CD14-positive monocyte (primary cell): Measurements from ENCODE around the gene ROBO1. TPM values are rescaled to one million over a fixed set of nuclear protein-coding genes. Genes with fewer than 3 reads are reported as not detected.

ENCODE experiments used
- DNase-seq, 3 donors: peaks; one replicate each; pipeline ENCODE4 v3.0.0-alpha.2; 2011 to 2022
- H2AFZ ChIP-seq: 2 replicates; pipeline ENCODE4 v1.6.0; 2012; ENCODE audit warnings: mild to moderate bottlenecking, low read depth, low read length, inconsistent platforms; ENCODE audit not compliant: insufficient read depth, poor library complexity, severe bottlenecking
- H3K27ac ChIP-seq, 2 donors: 1 replicate in 1 of 2; 2 replicates in 1 of 2; pipeline ENCODE4 v1.5.1; 2012 to 2013; ENCODE audit warnings: low read length in 2 of 2, control low read depth in 1 of 2, inconsistent platforms in 1 of 2, low read depth in 1 of 2, mild to moderate bottlenecking in 1 of 2
- H3K27me3 ChIP-seq, 2 donors: one replicate each; pipeline versions ENCODE4 v1.6.0 to v1.6.1; 2011 to 2013; ENCODE audit warnings: low read length in 2 of 2; ENCODE audit not compliant: control insufficient read depth in 2 of 2, insufficient read depth in 2 of 2
- H3K36me3 ChIP-seq, 2 donors: replicated peaks in 1 of 2; 1 replicate in 1 of 2; 2 replicates in 1 of 2; pipeline versions ENCODE4 v1.5.1 to v1.6.1; 2012 to 2013; ENCODE audit warnings: low read length in 2 of 2, control low read depth in 1 of 2, inconsistent platforms in 1 of 2, mild to moderate bottlenecking in 1 of 2; ENCODE audit not compliant: insufficient read depth in 2 of 2, control insufficient read depth in 1 of 2
- H3K4me1 ChIP-seq, 2 donors: 1 replicate in 1 of 2; 2 replicates in 1 of 2; pipeline versions ENCODE4 v1.5.1 to v1.6.1; 2012 to 2013; ENCODE audit warnings: low read length in 2 of 2, control low read depth in 1 of 2, inconsistent platforms in 1 of 2, mild to moderate bottlenecking in 1 of 2, moderate library complexity in 1 of 2; ENCODE audit not compliant: insufficient read depth in 2 of 2, control insufficient read depth in 1 of 2
- H3K4me2 ChIP-seq: replicated peaks from 2 replicates; pipeline ENCODE3; 2012; ENCODE audit warnings: low read length, moderate library complexity, mild to moderate bottlenecking; ENCODE audit not compliant: poor library complexity, severe bottlenecking; ENCODE audit errors: extremely low read depth
- H3K4me3 ChIP-seq, 3 experiments: fragments of 200-600 bp in 1 of 3; sonication (generic) in 1 of 3; replicated peaks in 1 of 3; 1 replicate in 2 of 3; 2 replicates in 1 of 3; pipeline ENCODE4 v1.5.1; 2011 to 2013; ENCODE audit warnings: low read length in 3 of 3, mild to moderate bottlenecking in 3 of 3, control low read depth in 2 of 3, low read depth in 2 of 3, inconsistent platforms in 1 of 3, moderate library complexity in 1 of 3
- H3K79me2 ChIP-seq: 2 replicates; pipeline ENCODE4 v1.6.0; 2012; ENCODE audit warnings: mild to moderate bottlenecking, control low read depth, inconsistent platforms, low read length, moderate library complexity; ENCODE audit not compliant: insufficient read depth
- H3K9ac ChIP-seq: 2 replicates; pipeline ENCODE4 v1.6.0; 2017; ENCODE audit warnings: low read length, mild to moderate bottlenecking; ENCODE audit not compliant: insufficient read depth, poor library complexity, severe bottlenecking
- H3K9me3 ChIP-seq, 2 donors: replicated peaks in 1 of 2; 1 replicate in 1 of 2; 2 replicates in 1 of 2; pipeline versions ENCODE4 v1.5.1 to v1.6.1; 2012 to 2013; ENCODE audit warnings: low read length in 2 of 2, control low read depth in 1 of 2; ENCODE audit not compliant: control insufficient read depth in 1 of 2, insufficient read depth in 1 of 2
- H4K20me1 ChIP-seq: 2 replicates; pipeline ENCODE4 v1.6.0; 2012; ENCODE audit warnings: mild to moderate bottlenecking, low read length, control low read depth, moderate library complexity; ENCODE audit not compliant: insufficient read depth
- H3K27ac Mint-ChIP-seq, 7 donors: one replicate each; pipeline ENCODE4 v1.8.0; 2020; ENCODE audit warnings: mild to moderate bottlenecking in 7 of 7, mixed read lengths in 7 of 7, moderate library complexity in 6 of 7, inconsistent platforms in 2 of 7
- H3K27me3 Mint-ChIP-seq, 3 donors: one replicate each; pipeline ENCODE4 v1.8.0; 2021 to 2022; ENCODE audit warnings: low read depth in 3 of 3, mild to moderate bottlenecking in 3 of 3, mixed read lengths in 3 of 3, moderate library complexity in 3 of 3, inconsistent platforms in 1 of 3
- H3K36me3 Mint-ChIP-seq, 2 donors: one replicate each; pipeline ENCODE4 v1.8.0; 2020; ENCODE audit warnings: mixed read lengths in 2 of 2, inconsistent platforms in 1 of 2, mild to moderate bottlenecking in 1 of 2
- H3K4me1 Mint-ChIP-seq: one replicate; pipeline ENCODE4 v1.8.0; 2020; ENCODE audit warnings: mild to moderate bottlenecking, mixed read lengths
- H3K4me3 Mint-ChIP-seq, 2 donors: one replicate each; pipeline ENCODE4 v1.8.0; 2020; ENCODE audit warnings: mild to moderate bottlenecking in 2 of 2, mixed read lengths in 2 of 2, moderate library complexity in 1 of 2
- H3K9me3 Mint-ChIP-seq, 7 donors: one replicate each; pipeline ENCODE4 v1.8.0; 2020 to 2022; ENCODE audit warnings: mixed read lengths in 7 of 7, mild to moderate bottlenecking in 6 of 7, moderate library complexity in 6 of 7, inconsistent platforms in 2 of 7
- WGBS: methylation state at CpG from one replicate; pipeline ENCODE4 v1.1.5; 2013; ENCODE audit warnings: missing lambda C conversion rate; ENCODE audit not compliant: insufficient coverage; 5-methylcytosine and 5-hydroxymethylcytosine counted together
- intact Hi-C, 2 donors: fragments of 100-400 bp; cut with micrococcal nuclease; formaldehyde crosslinking; loops; one replicate each; pipeline versions ENCODE4 v1.15.0 to v1.15.1; 2023
- polyA plus RNA-seq, 3 donors: library from polyadenylated mRNA; depleted of rRNA in 1 of 3; unstranded in 2 of 3; stranded (reverse) in 1 of 3; fragments of 300-500 nt in 2 of 3; fragments of >200 nt in 1 of 3; fragmentation: Illumina TruSeq in 2 of 3; gene quantifications; 1 replicate in 2 of 3; 2 replicates in 1 of 3; pipeline ENCODE4 v1.2.3, GENCODE V29; 2012 to 2021
- TF ChIP-seq, protein P1 (sequence below): fragments of 200-600 bp; IDR thresholded peaks from one replicate; pipeline ENCODE4 v1.8.0; 2022; ENCODE audit warnings: antibody characterized with exemption, mild to moderate bottlenecking

The ROBO1 gene
- polyA plus RNA-seq, 3 donors = 0.09 to 0.10 TPM; not detected in 1

GRCh38 chr3:79202471-79203143 lies 565.2 kb downstream of the ROBO1 start:
- TF ChIP-seq, protein P1, sequence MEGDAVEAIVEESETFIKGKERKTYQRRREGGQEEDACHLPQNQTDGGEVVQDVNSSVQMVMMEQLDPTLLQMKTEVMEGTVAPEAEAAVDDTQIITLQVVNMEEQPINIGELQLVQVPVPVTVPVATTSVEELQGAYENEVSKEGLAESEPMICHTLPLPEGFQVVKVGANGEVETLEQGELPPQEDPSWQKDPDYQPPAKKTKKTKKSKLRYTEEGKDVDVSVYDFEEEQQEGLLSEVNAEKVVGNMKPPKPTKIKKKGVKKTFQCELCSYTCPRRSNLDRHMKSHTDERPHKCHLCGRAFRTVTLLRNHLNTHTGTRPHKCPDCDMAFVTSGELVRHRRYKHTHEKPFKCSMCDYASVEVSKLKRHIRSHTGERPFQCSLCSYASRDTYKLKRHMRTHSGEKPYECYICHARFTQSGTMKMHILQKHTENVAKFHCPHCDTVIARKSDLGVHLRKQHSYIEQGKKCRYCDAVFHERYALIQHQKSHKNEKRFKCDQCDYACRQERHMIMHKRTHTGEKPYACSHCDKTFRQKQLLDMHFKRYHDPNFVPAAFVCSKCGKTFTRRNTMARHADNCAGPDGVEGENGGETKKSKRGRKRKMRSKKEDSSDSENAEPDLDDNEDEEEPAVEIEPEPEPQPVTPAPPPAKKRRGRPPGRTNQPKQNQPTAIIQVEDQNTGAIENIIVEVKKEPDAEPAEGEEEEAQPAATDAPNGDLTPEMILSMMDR = no peak
- H3K27me3 Mint-ChIP-seq = no peaks in the 10 kb centered on the region
- Histone ChIP-seq H3K27ac (no peak overlapping the region), H3K27me3 (no peaks in the 10 kb centered on the region), H3K79me2 (no peaks in the 10 kb centered on the region), H3K4me2 (no peak overlapping the region), H3K36me3 (no peaks in the 10 kb centered on the region), H3K9ac (no peak overlapping the region), H3K9me3 (peaks cover 0 to 3% of the 10 kb centered on the region in 2 donors), H2AFZ (no peak overlapping the region), H4K20me1 (no peaks in the 10 kb centered on the region), H3K4me3 (no peak overlapping the region), H3K4me1 (no peaks in the 10 kb centered on the region)
- H3K4me3 Mint-ChIP-seq = no peak overlapping the region
- no peaks in the 10 kb centered on the region for H3K36me3 Mint-ChIP-seq
- WGBS = no CpG with 5 or more reads among the region's 5 CpGs
- no peak overlapping the region for H3K27ac Mint-ChIP-seq
- H3K9me3 Mint-ChIP-seq = peaks cover 0 to 9% (median 2%) of the 10 kb centered on the region in 7 donors
- DNase-seq = no peak
- intact Hi-C loops = no loop called here
- H3K4me1 Mint-ChIP-seq = no peaks in the 10 kb centered on the region

GRCh38 chr3:79200456-79200855 lies 567.3 kb downstream of the ROBO1 start:
- DNase-seq = no peak
- Histone ChIP-seq H3K9ac (no peak overlapping the region), H3K9me3 (peaks cover 0 to 3% of the 10 kb centered on the region in 2 donors), H3K79me2 (no peaks in the 10 kb centered on the region), H3K4me2 (no peak overlapping the region), H3K4me3 (no peak overlapping the region), H4K20me1 (no peaks in the 10 kb centered on the region), H3K27ac (no peak overlapping the region), H3K27me3 (no peaks in the 10 kb centered on the region), H3K4me1 (no peaks in the 10 kb centered on the region), H2AFZ (no peak overlapping the region), H3K36me3 (no peaks in the 10 kb centered on the region)
- Mint-ChIP-seq H3K4me1 (no peaks in the 10 kb centered on the region), H3K27me3 (no peaks in the 10 kb centered on the region), H3K9me3 (peaks cover 0 to 11% (median 4%) of the 10 kb centered on the region in 7 donors), H3K4me3 (no peak overlapping the region), H3K27ac (no peak overlapping the region), H3K36me3 (no peaks in the 10 kb centered on the region)
- intact Hi-C loops = no loop called here
- TF ChIP-seq, protein P1 = no peak
- no CpG with 5 or more reads among the region's 1 CpG for WGBS
